Testis (tissue), 2 donors: ENCODE data around the gene IGF1R.

Experiments
- CTCF ChIP-seq, 3 experiments: fragments of 450-650 bp in 2 of 3; fragments of 200-600 bp in 1 of 3; sonication (generic) in 1 of 3; IDR thresholded peaks; one replicate each; pipeline ENCODE4 v1.5.1; 2016 to 2019; ENCODE audit warnings: antibody characterized with exemption in 3 of 3, mild to moderate bottlenecking in 2 of 3, moderate library complexity in 1 of 3
- POLR2A ChIP-seq: fragments of 450-650 bp; IDR thresholded peaks from one replicate; pipeline ENCODE4 v1.6.1; 2017; ENCODE audit warnings: antibody characterized with exemption, mild to moderate bottlenecking, moderate library complexity

- TF ChIP-seq CTCF (IDR thresholded peaks at IDR 0.05) (peak; percentile 50 to 69 (median 52)), POLR2A (no peak)
Observed at GRCh38 chr15:98850961-98851572, 202.7 kb downstream of the IGF1R start.
